Activated T-cell treated with anti-CD3 and anti-CD28 coated beads, Interleukin-2, amount 50 U/mL, for 48 hours (primary cell): Measurements from ENCODE around the gene SPRTN.

Experiments used
- DNase-seq, 2 experiments: peaks; one replicate each; pipeline ENCODE4 v3.0.0-alpha.2; 2020

The SPRTN gene

DNA sequence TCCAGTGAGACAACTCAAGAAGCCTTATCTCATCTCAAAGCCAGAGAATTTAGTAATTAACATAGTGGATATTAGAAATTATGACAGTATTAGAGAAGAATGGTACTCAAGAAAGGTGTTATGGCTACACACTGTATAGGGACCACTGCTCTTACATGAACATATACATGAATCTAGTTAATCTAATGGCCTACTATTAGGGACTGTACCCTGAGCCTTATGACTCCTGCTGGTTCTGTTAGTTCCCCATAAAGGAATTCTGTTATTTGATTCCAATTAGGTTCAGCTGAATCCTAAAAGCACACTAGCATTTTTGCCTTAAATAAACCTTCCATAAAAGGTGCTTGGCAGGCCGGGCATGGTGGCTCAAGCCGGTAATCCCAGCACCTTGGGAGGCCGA lies 44.3 kb downstream of the SPRTN start:
- DNase-seq: no peak

DNA sequence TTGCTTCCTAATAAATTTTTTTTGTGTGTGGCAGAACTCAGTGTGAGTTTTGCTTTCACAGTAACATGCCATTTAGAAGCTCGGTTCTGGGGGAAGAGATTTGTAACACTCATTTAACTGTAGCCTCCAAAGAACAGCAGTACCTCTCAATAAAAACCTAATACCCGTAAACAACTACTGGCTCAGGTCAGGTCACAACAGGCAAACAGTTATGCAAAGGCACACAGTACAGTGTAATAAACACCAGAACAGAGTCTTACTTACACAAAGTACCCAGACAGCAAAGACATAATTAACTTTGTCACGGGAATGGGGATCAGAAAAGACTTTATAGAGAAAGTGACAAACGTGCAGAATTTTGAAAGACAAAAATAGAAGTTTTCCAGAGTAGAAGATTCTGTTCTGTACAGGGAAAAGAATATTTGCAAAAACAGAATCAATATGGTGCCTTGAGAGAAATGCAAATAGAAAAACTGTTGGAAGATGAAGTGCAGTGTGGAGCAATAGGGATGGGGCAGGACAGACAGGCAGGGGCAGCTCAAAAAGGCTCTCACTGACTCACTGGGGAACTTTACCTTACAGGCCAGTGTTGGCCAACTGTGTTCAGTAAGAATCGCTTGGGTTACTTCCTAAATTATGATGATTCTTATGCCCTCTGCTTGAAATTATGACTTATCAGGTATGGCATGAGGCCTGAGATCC lies 45.2 kb downstream of the SPRTN start:
- no peak for DNase-seq

DNA sequence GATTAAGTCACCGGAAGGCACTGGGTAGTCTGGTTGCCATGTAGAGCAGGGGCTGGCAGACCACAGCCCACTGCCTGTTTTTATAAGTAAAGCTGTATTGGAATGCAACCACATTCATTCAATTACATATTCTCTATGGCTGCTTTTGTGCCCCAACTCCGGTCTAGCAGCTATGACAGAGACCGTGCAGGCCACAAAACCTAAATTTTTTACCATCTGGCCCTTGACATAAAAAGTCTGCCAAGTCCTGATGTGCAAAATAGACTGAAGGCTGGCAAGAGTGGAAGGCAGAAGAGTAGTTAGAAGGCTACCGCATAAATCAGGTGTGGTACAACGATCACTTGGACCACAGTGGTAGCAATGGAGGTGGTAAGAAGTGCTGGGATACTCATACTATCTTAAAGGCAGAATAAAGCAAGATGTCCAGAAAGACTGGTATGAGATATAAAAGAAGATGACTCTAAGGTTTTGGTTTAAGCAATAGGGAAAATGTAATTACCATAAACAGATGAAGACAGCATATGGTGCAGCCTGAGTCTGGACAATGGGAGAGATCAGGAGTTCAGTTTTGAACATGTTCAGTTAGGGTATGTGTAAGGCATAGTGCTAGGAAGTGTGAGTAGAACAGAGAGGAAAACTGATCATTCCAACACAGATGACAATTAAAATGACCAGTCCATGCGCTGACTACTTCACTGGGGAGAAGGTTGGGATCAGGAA lies 46.8 kb downstream of the SPRTN start:
- no peak for DNase-seq

DNA sequence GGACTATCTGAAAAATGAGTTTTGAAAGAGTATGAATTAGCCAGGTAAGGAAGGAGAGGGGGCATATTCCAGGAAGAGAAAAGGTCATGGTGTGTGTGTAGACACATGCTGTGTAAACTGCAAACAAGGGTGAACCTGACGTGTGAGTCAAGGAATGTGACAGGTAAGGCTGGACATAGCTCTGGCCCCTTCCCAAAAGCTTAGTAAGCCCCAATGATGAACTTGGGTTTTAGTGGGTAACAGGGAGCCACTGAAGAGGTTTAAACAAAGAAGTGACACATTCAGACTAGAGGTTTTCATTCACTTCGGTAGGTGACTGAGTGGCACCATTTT lies 47.3 kb downstream of the SPRTN start:
- DNase-seq: no peak

DNA sequence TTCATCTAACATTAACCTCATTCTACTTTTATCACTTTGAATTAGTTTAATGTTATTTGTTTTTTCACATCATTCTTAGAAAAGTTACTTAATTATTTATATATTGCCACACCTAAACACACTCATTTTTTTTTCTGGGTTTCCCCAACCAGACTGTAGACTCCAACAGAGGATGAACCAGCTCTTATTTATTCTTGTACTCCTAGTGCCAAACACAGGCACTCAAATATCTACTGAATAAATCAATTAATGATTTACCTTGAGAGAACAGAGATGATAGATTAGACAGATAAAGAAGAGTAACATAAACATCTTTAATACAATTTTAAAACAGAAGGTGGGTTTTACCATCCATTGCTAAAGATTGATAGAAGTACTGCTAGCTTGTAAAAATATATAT lies 48.4 kb downstream of the SPRTN start:
- DNase-seq: no peak

DNA sequence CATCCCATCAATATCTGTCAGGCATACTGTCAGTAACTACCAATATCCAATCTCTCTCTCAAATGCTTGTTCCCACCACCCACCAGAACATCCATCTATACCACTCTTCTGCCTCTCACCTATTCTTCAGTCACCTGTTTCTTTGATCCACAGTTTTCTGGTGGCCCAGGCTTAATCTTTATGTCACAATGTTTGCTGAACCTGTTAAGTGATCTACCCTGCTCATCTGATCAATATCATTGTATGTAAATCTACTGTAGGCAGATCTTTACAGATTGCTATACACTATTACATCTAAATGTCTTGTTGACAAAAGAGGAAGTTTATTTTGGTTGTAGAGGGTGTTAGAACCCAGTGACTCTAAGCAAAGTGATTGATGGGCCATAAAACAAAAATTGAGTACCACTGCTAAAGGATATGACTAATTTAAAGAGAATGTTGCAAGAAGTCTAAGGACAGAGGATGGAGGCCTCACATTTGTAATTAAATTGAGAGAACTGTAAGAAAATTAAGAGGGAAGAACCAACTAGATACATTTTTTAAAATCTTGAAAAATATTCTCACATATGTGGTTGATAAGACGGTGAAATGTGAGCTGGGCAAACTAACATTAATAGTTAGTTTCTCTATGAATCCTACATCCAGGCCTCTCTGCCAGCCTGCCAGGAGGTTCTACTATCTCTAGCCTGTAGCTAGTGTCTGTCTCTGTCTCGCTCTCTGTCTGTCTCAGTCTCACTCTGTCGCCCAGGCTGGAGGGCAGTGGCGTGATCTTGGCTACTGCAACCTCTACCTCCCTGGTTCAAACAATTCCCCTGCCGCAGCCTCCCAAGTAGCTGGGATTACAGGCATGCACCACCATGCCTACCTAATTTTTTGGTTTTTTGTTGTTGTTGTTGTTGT lies 49.9 kb downstream of the SPRTN start:
- DNase-seq: no peak

DNA sequence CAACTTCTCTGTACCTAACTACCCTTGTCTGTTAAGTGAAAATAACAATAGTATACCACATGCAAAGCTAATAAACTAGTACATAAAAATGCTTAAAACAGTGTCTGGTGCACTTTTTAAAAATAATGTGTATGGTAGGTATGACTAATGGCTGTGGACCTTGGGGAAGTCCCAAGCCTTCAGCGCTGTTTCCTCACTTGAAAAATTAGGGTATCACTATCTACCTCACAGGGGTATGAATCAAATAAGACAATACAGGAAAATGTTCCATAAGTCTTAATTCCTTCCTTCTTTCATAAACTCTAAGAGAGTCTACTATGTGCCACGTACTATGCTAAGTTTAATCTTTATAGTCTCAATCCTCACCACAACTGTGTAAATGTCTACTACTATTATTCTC lies 52.0 kb downstream of the SPRTN start:
- no peak for DNase-seq

DNA sequence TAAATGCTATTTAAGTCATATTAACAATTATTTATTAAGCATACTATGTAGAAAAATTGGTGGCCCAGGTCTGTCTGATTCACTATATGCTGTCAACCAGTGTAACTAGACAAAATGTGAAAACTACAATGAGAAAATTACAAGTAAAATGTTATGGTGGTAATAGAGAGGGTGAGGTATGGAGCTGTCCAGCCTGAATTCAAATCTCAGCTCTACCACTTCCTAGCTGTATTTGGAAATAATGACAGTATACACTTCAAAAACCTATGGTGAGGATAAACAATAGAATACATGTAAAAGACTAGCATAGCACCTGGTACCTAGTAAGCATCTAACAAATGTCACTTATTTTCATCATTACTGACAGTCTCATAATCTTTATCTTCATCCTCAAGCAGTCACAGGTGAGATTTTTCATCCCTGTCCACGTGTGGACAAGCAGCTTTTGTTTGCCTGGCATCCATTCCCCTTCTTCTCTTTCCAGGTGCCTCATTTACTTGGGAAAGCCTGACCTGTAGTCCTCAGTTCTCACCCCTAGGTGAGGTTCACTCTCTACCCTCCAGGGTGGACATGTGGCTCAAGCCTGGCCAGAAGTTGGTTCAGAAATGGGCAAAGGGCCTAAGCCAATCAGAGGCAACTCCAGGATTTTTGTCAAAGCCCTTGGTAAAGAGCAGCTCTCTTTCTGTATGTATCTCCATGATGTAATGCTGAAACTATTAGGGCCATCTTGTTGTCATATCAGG lies 54.5 kb downstream of the SPRTN start:
- no peak for DNase-seq

DNA sequence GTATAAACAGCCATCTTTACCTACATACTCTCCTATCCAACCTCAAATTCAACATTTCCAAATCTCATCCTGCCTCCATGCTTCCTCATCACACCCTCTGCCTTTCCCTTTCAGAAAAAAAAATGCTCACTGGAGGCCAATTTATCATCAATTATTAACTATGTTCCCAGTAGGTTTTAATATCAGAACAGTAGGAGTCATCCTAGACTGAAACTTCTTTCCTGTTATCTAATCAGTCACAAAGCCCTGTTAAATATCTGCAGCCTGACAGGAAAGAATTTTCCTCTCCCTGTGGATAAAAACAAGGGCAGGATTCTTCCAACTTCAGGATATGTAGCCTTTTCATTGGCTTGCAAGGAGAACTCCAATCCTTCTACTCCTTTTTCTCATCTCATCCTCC lies 55.6 kb downstream of the SPRTN start:
- DNase-seq: no peak

DNA sequence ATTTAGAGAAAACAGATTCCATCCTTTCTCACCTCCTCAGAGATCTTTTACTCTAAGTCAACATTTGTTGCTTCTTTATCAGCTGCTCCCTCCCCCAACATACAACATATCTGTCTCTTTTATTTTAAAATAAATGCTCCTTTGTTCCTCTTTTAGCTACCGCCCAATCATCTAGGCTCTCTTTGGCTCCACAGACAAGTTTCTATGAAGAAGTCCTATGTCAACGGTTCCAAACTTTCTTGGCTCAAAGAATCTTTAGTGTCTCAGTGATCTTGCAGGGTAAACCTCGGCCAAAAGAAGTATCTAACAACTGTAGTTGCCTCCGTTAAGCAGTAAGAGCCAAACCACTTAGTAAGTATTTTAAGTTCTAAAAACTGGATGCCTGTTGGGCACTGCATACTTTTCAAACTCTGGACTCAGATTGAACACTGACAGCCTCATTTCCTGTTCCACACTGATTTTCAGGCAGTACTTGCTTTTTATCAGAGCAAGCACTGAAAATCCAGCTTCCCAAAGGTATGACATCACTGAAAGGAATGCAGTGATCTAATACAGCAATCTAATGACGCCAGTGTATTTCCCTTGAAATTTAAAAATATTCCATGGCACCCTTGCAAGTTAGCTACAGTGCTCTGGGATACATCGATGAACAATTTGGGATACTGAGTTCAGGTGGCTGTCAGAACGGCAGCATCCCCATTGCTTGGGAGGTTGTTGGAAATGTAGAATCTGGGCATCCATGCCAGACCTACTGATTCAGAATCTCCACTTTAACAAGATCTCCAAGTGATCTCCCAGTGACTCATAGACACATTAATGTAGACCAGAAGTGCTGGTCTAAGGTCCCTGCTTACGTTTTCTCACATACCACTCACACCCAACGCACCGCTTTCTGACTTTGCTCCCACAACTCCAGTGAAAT lies 57.2 kb downstream of the SPRTN start:
- DNase-seq: no peak

DNA sequence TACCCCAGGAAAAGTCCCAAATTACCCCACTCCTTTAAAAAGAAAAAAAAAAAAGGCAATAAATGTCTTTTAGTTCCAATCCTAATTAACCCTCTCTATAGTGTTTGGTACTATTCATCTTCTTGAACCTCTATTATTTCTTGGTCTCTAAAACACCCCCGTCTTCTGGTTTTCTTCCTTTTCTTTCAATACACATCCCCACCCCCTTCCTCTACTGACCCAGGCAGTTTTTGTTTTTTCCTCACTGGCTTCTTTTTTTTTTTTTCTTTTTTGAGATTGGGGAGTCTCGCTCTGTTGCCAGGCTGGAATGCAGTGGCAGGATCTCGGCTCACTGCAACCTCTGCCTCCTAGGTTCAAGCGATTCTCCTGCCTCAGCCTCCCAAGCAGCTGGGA lies 57.9 kb downstream of the SPRTN start:
- no peak for DNase-seq

DNA sequence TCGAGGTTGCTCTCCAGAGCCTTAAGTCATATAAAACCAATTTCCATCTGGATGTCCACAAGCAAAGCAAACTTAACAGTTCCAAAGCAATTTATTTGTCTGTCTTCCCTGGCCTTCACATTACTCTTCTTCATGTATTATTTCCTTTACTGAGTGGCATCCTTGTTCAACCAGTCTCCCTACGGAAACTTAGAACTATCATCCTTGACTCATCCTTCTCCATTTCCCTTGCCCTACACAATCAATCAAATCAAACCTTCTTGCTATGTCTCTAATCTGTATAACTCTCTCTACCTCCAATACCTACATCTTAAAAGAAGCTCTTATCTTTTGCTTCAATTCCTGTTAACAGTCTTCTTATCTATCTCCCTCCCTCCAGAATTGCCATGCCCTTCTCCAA lies 58.5 kb downstream of the SPRTN start:
- no peak for DNase-seq

DNA sequence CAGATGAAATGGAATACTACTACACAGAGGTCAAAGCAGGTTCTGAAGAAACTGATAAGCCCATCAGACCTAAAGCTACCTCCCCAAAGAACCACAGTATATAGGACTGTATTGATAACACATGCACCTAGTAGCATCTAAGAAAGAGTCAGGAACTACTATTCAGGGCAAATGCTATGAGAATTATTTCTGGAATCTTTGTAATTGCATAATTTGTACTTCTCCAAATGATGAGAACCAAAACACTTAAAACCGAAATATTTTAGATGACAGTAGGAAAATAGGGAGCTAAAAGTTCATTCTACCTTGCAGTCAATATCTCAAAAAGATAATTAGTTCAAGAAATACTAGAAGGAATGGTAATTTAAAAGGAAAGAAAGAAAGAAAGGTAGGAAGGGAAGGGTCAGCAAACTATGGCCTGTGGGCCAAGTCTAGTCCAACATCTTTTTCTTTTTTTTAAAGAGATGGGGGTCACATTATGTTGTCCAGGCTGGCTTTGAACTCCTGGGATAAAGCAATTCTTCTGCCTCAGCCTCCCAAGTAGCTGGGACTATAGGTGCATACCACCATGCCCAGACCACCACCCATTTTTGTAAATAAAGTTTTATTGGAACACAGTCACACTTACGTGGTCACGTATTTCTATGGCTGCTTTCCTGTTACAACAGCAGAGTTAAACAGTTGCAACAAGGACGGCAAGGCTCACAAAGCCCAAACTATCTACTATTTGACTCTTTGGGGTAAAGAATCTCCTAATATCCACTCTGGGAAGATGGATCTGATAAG lies 60.0 kb downstream of the SPRTN start:
- no peak for DNase-seq

DNA sequence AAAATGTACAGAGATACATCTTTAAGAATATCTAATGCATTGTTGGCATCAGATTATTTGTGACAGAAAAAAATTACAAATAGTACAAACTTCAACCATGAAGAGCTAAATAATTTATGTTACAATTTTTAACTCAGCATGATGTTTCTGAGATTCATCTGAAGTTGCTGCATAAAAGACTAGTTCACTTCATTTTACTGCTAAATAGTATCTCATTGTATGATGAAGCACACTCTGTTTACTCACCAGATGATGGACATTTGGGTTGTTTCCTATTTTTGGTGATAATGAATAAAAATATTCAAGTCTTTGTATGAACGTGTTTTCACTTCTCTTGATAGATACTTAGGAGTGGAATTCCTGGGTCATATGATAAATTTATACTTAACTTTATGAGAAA lies 63.4 kb downstream of the SPRTN start:
- no peak for DNase-seq

DNA sequence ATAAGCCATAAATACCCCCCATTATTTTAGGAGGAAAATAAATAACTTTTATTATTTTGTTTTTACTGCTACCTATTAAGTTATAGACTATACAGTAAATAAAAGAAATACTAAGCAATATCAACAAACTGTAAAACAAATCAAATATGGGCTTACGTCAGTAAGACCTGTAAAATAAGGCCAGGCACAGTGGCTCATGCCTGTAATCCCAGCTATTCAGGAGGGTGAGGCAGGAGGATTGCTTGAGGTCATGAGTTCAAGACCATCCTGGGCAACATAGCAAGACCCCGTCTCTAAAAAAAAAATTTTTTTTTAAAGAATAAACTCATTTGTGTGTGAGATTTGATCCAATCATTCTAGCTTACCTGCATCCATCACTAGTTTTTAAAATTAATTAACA lies 66.2 kb downstream of the SPRTN start:
- no peak for DNase-seq
